HUES6 (cell line): ENCODE measurements around the gene PRR35.

Source experiments
- H3K27ac ChIP-seq: 2 replicates; pipeline ENCODE4 v1.7.0; 2013; ENCODE audit warnings: low read depth, mild to moderate bottlenecking, low read length, inconsistent platforms
- H3K27me3 ChIP-seq: 2 replicates; pipeline ENCODE4 v1.6.1; 2013; ENCODE audit warnings: low read length; ENCODE audit not compliant: control insufficient read depth, insufficient read depth
- H3K36me3 ChIP-seq: 2 replicates; pipeline ENCODE4 v1.6.1; 2013; ENCODE audit warnings: low read length; ENCODE audit not compliant: control insufficient read depth, insufficient read depth
- H3K4me1 ChIP-seq: 2 replicates; pipeline ENCODE4 v1.6.1; 2013; ENCODE audit warnings: low read length; ENCODE audit not compliant: control insufficient read depth, insufficient read depth
- H3K4me3 ChIP-seq: 2 replicates; pipeline ENCODE4 v1.5.1; 2013; ENCODE audit warnings: low read depth, low read length
- H3K9ac ChIP-seq: one replicate; pipeline ENCODE4 v1.6.1; 2013; ENCODE audit warnings: mild to moderate bottlenecking, low read length
- H3K9me3 ChIP-seq: 2 replicates; pipeline ENCODE4 v1.6.1; 2013; ENCODE audit warnings: low read depth, low read length; ENCODE audit not compliant: control insufficient read depth, insufficient read depth

PRR35 gene

GRCh38 chr16:559411-560203, 587 bp upstream of the PRR35 start:
- H3K4me1 ChIP-seq: peaks cover 5% of the 10 kb centered on the region; the same call in 1 of the 2 replicates
- peaks cover 52% of the 10 kb centered on the region for H3K27me3 ChIP-seq
- no peak overlapping the region for H3K27ac ChIP-seq
- H3K4me3 ChIP-seq: peak overlapping the region; percentile 49
- H3K9me3 ChIP-seq: no peaks in the 10 kb centered on the region
- no peak overlapping the region for H3K9ac ChIP-seq
- H3K36me3 ChIP-seq: no peaks in the 10 kb centered on the region

GRCh38 chr16:560701-561412, 663 bp downstream of the PRR35 start:
- Histone ChIP-seq H3K27me3 (peaks cover 52% of the 10 kb centered on the region), H3K9me3 (no peaks in the 10 kb centered on the region), H3K27ac (no peak overlapping the region), H3K36me3 (no peaks in the 10 kb centered on the region), H3K4me1 (peaks cover 13% of the 10 kb centered on the region), H3K9ac (no peak overlapping the region), H3K4me3 (peak overlapping the region; percentile 18; the same call in 1 of the 2 replicates)

GRCh38 chr16:561413-561794, 1.2 kb downstream of the PRR35 start:
- no peak overlapping the region for H3K9ac ChIP-seq
- no peaks in the 10 kb centered on the region for H3K36me3 ChIP-seq
- peaks cover 19% of the 10 kb centered on the region for H3K4me1 ChIP-seq
- peaks cover 52% of the 10 kb centered on the region for H3K27me3 ChIP-seq
- no peak overlapping the region for H3K27ac ChIP-seq
- H3K9me3 ChIP-seq: no peaks in the 10 kb centered on the region
- no peak overlapping the region for H3K4me3 ChIP-seq

- Histone ChIP-seq H3K4me1 (peaks cover 26% of the 10 kb centered on the region), H3K27me3 (peaks cover 52% of the 10 kb centered on the region), H3K36me3 (no peaks in the 10 kb centered on the region), H3K4me3 (no peak overlapping the region), H3K9ac (no peak overlapping the region), H3K27ac (no peak overlapping the region), H3K9me3 (no peaks in the 10 kb centered on the region)
Observed at GRCh38 chr16:561957-562938, 2.1 kb downstream of the PRR35 start.

- no peak overlapping the region for H3K27ac ChIP-seq
- H3K27me3 ChIP-seq: peaks cover 44% of the 10 kb centered on the region
- no peak overlapping the region for H3K4me3 ChIP-seq
- no peak overlapping the region for H3K9ac ChIP-seq
- H3K4me1 ChIP-seq: peaks cover 27% of the 10 kb centered on the region
- H3K36me3 ChIP-seq: no peaks in the 10 kb centered on the region
- no peaks in the 10 kb centered on the region for H3K9me3 ChIP-seq
Observed at GRCh38 chr16:563072-563644, 3.0 kb downstream of the PRR35 start.

GRCh38 chr16:564690-565418, 4.7 kb downstream of the PRR35 start:
- peaks cover 27% of the 10 kb centered on the region for H3K27me3 ChIP-seq
- H3K9ac ChIP-seq: no peak overlapping the region
- no peak overlapping the region for H3K4me3 ChIP-seq
- no peak overlapping the region for H3K27ac ChIP-seq
- H3K9me3 ChIP-seq: no peaks in the 10 kb centered on the region
- peaks cover 28% of the 10 kb centered on the region for H3K4me1 ChIP-seq
- no peaks in the 10 kb centered on the region for H3K36me3 ChIP-seq

- H3K4me3 ChIP-seq: no peak overlapping the region
- peaks cover 30% of the 10 kb centered on the region for H3K4me1 ChIP-seq
- peaks cover 21% of the 10 kb centered on the region for H3K27me3 ChIP-seq
- H3K27ac ChIP-seq: no peak overlapping the region
- H3K9me3 ChIP-seq: no peaks in the 10 kb centered on the region
- H3K36me3 ChIP-seq: no peaks in the 10 kb centered on the region
- H3K9ac ChIP-seq: no peak overlapping the region
Observed at GRCh38 chr16:565419-566330, 5.5 kb downstream of the PRR35 start.

GRCh38 chr16:566475-567372, 6.5 kb downstream of the PRR35 start, which contains the start of gene NHLRC4:
NHLRC4 (plus strand) TSS chr16:567005; CDS start chr16:568048, 1,043 bp downstream.
- Histone ChIP-seq H3K4me1 (peaks cover 32% of the 10 kb centered on the region), H3K27me3 (peaks cover 11% of the 10 kb centered on the region), H3K4me3 (peak within 1 kb of the TSS; percentile 21; the same call in 1 of the 2 replicates), H3K27ac (no peak within 1 kb of the TSS), H3K9ac (no peak within 1 kb of the TSS), H3K36me3 (no peaks in the 10 kb centered on the region), H3K9me3 (no peaks in the 10 kb centered on the region)
